Activated CD8-positive, alpha-beta memory T cell treated with anti-CD3 and anti-CD28 coated beads, Interleukin-2, amount 50 U/mL, for 4 hours (primary cell): ENCODE measurements around the gene CNNM3.
A peak's percentile ranks its signal among the peaks of the same experiment; 100 is the strongest.
"Not testable (repeated sequence)": the region's sequence is repeated elsewhere in the genome, so short reads cannot be mapped to it uniquely, and the experiment has no call there.

Experiments used
- DNase-seq: peaks from one replicate; pipeline ENCODE4 v3.0.0-alpha.2; 2020

CNNM3 gene

GRCh38 chr2:96841701-96842495 is 25.8 kb downstream of the CNNM3 start:
- DNase-seq, result no peak

- no peak for DNase-seq
These were observed 26.5 kb downstream of the CNNM3 start for GRCh38 chr2:96842600-96842999.

GRCh38 chr2:96843538-96844268 is 27.6 kb downstream of the CNNM3 start, which contains the start of gene ANKRD23:
Gene ANKRD23 (minus strand): TSS chr2:96844021. CDS start chr2:96843992, 29 bp downstream.
- DNase-seq, result no peak

GRCh38 chr2:96844405-96844808 is 28.3 kb downstream of the CNNM3 start:
- DNase-seq, result no peak

- no peak for DNase-seq
These were observed 30.8 kb downstream of the CNNM3 start for GRCh38 chr2:96846825-96847224.

GRCh38 chr2:96847586-96847985 is 31.5 kb downstream of the CNNM3 start:
- DNase-seq, result no peak

GRCh38 chr2:96848264-96848663 is 32.2 kb downstream of the CNNM3 start:
- DNase-seq, result no peak

- DNase-seq, result no peak
These were observed 36.6 kb downstream of the CNNM3 start for GRCh38 chr2:96852667-96853066.

GRCh38 chr2:96853321-96853720 is 37.3 kb downstream of the CNNM3 start:
- DNase-seq, result no peak

- DNase-seq, result no peak
These were observed 41.0 kb downstream of the CNNM3 start for GRCh38 chr2:96856776-96857666.

- peak; percentile 98 for DNase-seq
These were observed 41.8 kb downstream of the CNNM3 start, which contains the start of gene ANKRD39 for GRCh38 chr2:96857667-96858372. Gene ANKRD39 (minus strand): TSS chr2:96858016. CDS start chr2:96857987, 29 bp downstream.

- DNase-seq, result no peak
These were observed 43.1 kb downstream of the CNNM3 start for GRCh38 chr2:96859099-96859649.

- no peak for DNase-seq
These were observed 43.6 kb downstream of the CNNM3 start for GRCh38 chr2:96859681-96860064.

- no peak for DNase-seq
These were observed 44.3 kb downstream of the CNNM3 start for GRCh38 chr2:96860065-96861029.

GRCh38 chr2:96861074-96861473 is 45.0 kb downstream of the CNNM3 start:
- DNase-seq, result no peak

GRCh38 chr2:96863056-96863455 is 47.0 kb downstream of the CNNM3 start:
- DNase-seq, result not testable (repeated sequence)

GRCh38 chr2:96863575-96864342 is 47.7 kb downstream of the CNNM3 start:
- no peak for DNase-seq

GRCh38 chr2:96864343-96865091 is 48.4 kb downstream of the CNNM3 start:
- no peak for DNase-seq

- DNase-seq, result no peak
These were observed 49.6 kb downstream of the CNNM3 start for GRCh38 chr2:96865654-96866053.
